ENCODE results near the gene ADARB2.

DNA sequence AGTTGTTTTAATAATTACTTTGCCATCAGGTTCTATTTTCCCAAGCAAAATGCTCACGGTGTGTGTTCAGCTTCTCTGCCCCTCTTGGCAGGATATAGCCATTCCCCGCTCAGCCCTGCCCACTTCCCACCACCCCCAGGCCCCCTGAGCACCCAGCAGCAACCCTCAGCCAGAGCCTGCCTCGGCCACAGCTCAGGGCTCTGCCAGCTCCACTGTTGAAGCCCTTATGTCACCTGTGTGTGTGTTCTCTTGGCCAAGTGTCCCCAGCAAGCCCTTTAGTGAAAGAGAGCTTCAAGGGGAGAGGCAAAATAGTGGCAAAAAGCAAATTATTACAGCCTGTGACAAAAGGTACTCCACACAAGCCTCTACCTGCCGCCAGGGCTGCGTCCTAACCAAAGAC, 275.3 kb downstream of the ADARB2 start:
- TF ChIP-seq CTCF (IDR thresholded peaks at IDR 0.05) (no peak), POLR2A (IDR thresholded peaks at IDR 0.05) (no peak)
